Measurements from ENCODE around the gene PRKD1.

The PRKD1 gene

DNA sequence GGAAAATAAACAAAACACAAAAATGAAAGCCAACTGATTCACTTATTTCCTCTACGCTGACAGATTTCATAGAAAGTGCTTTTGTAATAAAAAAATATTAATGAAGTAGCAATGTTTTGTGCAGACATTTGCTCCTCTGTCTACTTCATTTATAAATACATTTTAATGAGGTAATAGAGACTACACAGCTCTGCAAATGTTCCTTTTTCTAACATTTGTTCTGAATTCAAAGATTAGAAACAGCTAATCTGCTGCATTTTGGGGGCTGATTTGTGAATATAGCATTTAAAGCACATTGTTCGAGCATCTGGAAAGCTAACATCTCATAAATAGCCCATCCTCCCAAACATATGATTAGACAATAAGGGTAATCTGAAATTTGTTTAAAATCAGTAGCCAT is 97.8 kb downstream of the PRKD1 start:
- no peak for FAIRE-seq

DNA sequence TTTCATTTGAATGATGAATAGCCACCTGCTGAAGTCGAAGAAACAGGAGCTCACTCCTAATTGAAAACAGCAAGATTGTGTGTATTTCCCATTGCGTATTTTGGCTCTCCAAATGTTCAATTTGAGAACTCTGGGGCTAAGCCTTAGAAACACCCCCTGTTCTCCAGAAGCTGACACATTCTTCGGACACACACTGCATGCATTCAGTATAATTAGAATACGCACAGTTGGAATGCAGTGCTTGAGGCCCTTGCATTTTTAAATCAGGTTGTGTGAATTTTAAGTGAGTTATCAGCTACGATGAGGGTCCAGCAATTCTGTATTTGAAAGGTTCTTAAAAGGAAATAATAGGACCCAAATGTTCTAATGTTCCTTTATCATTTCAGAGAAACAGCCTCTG is 103.8 kb downstream of the PRKD1 start:
- no peak for FAIRE-seq

- no peak for FAIRE-seq
Measured at GRCh38 chr14:29822430-29822709, 105.3 kb downstream of the PRKD1 start.

DNA sequence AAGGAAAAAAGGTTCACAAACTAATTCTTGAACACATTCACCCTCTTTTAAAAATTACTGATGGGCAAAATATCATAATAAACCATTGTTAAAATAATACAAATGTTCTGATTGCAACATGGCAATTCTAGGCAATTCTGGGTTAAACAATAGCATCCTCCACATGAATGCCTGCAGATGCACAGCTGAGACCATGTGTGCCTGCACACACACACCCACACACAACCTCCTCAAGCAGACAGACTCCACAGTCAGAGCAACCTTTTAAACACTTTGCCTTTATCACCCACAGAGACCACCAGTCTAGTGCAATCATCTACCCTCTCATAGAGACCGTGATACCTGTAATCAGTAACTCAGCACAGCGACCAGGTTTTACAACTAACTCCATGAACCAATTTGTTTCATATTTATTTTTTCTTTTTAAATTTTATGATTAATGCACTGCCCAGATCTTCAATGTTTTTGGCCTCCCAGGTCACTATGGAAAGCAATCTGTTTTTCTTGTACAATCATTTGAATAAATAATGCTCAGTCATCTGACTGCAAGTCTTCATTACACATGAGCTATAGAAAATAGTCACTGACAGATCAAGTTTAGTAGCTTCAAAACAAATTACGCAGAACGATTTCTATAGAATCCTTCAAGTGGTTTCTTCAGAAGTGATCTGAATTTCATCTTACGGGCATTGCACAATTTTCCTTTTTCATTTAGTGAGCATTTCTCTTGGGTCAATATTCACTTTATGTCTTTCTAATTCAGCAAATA is 105.8 kb downstream of the PRKD1 start:
- FAIRE-seq = no peak

DNA sequence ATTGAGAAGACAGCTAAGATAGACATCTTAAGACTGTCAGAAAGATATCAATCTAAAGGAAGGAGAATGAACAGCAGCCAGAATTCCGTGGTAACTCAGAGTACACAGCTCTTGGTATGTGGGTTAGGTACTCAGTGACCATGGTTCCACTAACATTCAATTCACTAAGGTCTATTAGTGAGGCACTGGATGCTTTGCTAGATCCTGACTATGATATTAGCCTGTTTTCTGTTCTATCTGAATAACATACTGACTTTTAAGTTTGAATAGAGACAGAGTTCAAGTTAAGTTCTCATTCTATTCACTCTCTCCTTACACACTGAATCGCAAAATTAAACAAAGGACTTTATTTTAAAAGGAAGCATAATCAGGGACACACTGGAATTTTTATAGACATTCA is 106.4 kb downstream of the PRKD1 start:
- FAIRE-seq = no peak

DNA sequence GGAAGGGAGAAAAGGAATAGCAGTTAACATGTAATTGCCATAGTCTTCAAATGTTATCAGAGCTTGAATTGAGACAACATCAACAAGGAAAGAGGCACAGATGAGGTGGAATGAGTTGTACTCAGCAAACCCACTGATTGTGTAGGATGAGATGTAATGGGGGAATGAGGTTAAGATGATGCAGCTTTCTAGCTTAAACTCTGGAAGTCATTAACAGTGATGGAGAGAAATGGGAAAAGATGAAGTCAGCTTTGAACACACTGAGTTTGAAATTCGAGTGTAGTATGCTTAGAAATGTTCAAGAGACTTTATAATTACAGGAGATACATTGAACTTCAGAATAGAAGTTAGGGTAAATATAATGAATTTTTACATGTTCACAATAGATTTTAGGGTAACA is 106.9 kb downstream of the PRKD1 start:
- FAIRE-seq = no peak

- no peak for FAIRE-seq
Measured at GRCh38 chr14:29817767-29818405, 109.8 kb downstream of the PRKD1 start.

DNA sequence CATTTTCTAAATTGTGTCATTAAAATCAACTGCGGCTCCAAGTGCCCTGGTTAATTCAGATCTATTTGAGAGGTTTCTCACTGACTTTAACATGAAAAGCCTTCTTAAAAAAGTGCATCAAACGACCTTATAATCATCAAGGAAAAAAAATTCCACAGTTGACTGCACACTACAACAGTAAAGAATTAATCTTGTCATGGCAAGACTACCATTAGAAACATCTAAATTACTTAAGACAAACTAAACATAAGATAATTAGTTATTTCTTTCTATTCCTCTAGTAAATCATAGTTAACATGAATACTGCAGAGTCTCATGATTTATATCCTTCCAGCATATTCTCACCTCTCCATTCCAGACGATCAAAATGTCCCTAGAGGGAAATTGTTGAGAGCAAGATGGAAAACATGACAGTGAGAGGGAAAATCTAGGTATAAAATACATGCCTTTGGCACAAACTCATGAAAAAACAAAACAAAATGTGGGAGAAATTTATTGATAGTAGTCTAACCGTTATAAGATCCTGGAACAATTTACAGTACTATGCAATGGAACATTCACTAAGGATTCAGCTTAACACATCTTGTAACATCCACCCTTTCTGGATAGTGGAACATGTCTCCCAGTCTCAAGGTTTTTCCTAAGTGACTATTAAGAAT is 112.5 kb downstream of the PRKD1 start:
- no peak for FAIRE-seq

- no peak for FAIRE-seq
Measured at GRCh38 chr14:29814156-29815015, 113.3 kb downstream of the PRKD1 start.

- FAIRE-seq = no peak
Measured at GRCh38 chr14:29810682-29811081, 117.0 kb downstream of the PRKD1 start.

- FAIRE-seq = no peak
Measured at GRCh38 chr14:29810064-29810463, 117.6 kb downstream of the PRKD1 start.

DNA sequence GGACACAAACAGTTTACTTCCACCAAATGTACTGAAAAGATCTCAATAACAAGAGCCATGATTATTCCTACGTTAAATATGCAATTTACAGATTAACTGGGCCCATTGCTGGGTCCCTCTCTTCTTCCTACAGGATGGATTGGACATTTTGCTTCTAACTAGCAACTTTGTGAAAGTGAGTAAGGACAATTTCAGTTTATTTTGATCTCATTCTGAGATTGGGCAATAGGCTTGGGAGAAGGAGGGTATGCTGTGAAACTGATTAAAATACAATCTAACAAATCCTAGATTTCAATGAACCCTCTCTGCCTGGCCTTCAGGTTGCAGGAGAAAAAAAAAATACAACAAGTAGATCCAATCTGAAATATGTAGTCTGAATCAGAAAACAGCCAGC is 121.5 kb downstream of the PRKD1 start:
- no peak for FAIRE-seq

DNA sequence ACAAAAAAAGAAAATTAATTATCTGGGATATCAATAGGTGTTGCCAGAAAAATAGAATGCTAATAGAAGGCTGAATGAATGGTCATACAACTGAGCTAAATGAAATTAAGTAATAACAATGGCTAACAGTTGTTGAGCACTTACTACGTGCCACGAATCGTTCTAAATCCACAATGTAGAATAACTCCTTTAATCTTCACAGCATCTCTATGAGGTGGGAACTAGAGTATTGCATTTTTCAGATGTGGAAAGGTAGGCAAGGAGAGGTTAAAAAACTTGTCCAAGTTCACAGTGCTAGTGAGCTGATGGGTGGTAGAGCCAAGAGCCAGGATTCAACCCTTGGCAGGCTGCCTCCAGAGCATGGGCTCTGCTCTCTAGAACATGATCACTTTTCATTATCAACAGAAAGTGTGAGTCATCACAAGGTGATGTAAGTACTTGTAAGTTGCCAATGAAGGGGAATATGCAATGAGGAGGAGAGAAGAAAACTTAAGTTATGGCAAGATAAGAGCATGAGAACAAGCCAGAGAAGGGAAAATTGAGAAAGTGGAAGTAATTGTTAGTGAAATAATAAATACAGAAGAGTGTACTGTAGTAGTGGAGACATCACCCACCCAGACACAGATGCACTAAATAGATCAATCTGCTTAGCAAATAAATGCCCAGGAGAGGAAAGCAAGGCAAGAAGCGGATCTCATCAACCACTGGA is 122.1 kb downstream of the PRKD1 start:
- FAIRE-seq = no peak

DNA sequence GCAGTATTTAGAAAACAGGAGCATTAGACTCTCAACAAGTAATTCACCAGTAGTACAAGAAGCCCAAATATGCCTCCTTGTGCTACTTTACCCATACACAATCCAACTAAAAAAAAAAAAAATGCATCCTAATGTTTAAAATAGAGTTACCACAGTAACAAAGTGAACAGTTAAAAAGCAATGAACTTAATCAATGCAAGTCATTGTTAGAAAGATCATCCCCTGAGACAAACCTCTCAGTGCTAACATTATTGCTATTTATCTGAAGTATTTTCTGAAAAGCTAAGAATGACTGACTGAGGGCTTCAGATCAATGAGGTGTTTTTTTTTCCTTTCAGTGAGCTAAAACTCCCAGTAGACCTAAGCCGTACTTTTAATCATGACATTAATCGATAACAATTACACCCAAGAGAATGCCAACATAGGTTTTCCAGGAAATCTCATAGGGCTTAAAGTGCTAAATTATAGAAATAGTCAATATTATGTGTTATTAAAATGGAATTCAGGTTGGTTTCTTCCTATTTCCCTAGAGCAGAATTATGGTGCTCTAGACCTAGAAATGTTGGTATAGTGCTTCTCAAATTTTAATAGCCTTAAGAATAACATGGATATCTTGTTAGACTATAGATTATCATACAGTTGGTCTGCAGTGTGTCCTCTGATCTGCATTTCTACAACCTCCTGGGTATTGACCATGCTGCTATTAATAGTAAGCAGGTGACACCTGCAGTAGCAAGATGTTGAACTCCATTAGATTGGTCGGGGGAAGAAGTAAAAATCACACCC is 123.0 kb downstream of the PRKD1 start:
- FAIRE-seq = no peak

- FAIRE-seq = no peak
Measured at GRCh38 chr14:29803045-29803444, 124.6 kb downstream of the PRKD1 start.

- no peak for FAIRE-seq
Measured at GRCh38 chr14:29802211-29802610, 125.4 kb downstream of the PRKD1 start.

DNA sequence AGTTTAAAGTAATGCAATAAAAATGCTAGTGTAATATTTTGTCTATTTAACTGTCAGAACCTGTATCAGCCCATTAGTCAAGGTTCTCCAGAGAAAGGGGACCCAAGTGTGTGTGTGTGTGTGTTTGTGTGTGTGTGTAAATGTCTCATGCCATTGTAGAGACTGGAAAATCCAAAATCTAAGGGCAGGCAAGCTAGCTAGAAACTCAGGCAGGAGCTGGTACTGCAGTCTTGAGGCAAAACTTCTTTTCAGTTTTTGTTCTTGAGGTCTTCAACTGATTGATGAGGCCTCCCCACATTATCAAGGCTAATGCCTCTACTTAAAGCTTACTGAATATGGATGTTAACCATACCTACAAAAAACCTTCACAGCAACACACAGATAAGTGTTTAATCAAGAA is 126.7 kb downstream of the PRKD1 start:
- no peak for FAIRE-seq

DNA sequence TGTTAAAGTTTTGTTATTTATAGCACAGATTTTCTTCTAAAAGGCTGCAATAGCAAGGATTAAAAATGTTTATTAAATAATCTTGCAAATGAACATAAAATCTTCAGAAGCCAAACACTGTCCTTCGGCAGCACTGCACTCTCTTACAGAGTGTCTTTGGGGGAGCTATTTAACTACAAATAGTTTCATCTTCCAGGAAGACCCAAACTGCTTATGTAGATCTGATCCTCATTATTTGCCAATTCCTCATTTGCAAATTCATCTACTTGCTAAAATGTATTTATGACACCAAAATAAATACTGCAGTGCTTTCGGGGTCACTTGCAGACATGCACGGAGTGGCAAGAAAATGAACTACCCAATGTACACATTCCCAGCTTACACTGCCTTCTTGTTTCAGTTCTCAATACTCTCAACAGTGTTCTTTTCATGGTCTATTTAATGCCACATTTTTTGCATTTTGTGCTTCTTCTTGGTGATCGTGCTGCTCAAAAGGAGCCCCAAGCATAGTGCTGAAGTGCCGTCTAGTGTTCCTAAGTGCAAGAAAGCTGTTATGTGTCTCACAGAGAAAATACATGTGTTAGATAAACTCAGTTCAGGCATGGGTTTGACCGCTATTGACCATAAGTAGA is 128.1 kb downstream of the PRKD1 start:
- FAIRE-seq = no peak

GRCh38 chr14:29798811-29799210 is 128.8 kb downstream of the PRKD1 start:
- no peak for FAIRE-seq

- FAIRE-seq = no peak
Measured at GRCh38 chr14:29798108-29798663, 129.5 kb downstream of the PRKD1 start.

GRCh38 chr14:29796853-29797252 is 130.8 kb downstream of the PRKD1 start:
- no peak for FAIRE-seq

Measured in A204.1 (cell line).